Activated naive CD4-positive, alpha-beta T cell (primary cell): ENCODE measurements around the gene DNAJB8.
A peak's percentile ranks its signal among the peaks of the same experiment; 100 is the strongest.

Experiments used
- DNase-seq, 4 experiments: peaks; one replicate each; lab custom pipeline; 2025; lab: John Stamatoyannopoulos, UW

Gene DNAJB8

DNA sequence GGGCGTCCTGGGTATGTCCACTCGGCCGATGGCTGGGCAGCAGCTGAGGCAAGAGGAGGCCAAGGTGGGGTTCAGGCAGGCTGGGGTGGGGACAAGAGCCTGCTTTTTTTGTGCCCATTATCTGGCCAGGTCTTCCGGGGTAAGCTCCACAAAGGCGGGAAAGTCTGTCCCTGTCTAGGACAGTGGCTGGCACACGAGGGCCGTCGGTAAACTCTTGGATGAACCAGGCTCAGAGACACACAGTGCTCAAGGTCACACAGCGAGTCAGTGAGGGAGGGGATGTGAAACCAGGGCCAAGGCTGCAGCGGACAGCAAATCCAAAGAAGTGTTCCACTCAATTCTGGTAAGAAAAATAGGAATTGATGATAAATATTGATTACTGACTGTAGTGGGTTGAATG is 2.9 kb downstream of the DNAJB8 start:
- DNase-seq = no peak

DNA sequence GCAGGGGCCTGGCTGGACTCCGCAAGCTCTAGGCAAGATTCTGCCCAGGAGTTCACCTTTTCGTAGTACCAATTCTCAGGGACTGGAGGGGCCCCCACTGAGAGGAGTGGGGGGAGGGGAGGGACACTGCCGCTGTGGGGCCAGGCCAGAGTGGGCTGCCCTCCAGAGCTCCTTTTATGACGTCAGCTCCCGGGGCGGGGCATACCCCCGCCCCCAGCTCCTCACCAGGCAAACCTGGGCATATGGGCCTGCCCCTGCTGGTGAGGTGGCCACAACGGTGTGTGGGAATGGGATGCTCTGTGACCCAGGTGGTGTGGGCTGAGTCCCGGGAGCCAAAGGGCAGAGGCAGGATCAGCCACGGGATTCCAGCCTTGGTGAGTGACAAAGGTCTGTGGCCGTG is 3.3 kb downstream of the DNAJB8 start:
- no peak for DNase-seq

DNA sequence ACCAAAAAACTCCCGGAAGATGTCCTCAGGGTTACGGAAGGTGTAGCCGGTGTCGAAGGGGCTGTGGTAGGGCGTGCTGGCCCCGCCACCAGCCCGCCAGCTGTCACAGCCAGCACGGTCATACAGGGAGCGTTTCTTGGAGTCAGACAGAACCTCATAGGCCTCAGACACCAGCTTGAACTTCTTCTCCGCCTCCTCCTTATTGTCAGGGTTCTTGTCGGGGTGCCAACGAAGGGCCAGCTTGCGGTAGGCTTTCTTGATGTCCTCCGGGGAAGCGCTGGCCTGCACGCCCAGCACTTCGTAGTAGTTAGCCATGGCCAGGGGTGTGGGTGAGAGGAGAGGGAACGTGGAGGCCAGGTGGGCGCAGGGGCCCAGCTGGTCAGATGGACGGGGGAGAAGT is 3.8 kb downstream of the DNAJB8 start:
- DNase-seq = no peak

DNA sequence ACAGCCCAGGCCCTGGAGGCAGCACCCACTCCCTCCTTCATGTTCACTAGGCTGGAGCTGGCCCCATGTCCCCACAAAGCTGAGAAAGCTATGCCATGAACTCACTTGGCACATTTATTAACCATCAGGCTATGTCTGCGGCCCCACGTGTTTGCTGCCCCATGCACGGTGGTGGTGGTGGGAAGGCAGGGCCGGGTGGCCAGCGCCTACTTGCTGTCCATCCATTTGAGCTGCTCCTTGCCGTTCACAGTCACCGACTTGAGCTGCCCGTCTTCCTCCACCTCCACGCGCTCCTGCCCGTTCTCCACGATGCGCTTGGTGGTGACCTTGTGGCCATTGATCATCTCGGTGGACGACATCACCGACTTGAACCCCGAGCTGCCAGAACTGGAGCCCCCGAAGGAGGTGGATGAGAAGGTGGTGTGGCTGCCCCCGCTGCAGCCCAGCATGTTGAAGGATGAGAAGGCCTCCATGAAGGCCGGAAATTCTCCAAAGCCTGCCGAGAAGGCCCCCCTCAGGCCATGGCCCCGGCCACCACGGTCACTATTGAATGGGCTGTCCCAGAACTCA is 4.3 kb downstream of the DNAJB8 start:
- no peak for DNase-seq

DNA sequence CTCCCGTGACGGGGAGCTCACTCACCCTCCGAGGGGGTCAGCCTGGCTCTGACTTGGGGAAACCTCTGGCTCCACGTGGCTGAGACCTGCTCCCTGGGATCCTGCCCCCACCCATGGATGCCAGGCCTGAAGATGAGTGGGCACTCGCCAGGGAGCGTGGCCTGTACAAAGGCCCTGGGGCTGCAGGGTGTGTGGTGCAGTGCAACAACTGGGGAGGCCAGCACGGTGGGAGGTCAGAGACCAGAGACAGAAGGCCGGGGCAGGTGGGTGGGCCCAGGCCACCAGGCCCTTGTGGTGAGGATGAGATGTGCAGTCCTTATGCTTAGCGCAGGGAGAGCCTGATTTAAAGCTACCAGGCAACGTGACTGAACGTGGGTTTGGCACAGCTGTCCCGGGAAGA is 5.0 kb downstream of the DNAJB8 start:
- DNase-seq = no peak

DNA sequence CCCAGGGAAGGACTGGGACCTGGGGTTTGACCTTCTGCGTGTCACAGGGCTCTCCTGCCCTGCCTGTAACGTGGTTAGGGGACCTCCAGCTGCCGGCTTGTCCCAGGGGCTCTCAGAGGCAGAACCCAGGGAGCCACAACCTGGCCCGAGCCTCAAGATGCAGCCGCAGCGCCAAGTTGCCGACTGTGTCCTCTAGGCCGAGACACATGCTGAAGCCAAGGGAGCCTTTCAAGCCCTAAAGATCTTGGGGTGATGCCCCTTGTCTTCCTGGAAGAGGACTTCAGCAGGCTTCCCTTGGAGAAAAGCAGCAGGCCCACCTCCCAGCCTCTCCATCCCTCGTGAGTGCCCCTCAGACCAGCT is 7.2 kb downstream of the DNAJB8 start:
- no peak for DNase-seq

DNA sequence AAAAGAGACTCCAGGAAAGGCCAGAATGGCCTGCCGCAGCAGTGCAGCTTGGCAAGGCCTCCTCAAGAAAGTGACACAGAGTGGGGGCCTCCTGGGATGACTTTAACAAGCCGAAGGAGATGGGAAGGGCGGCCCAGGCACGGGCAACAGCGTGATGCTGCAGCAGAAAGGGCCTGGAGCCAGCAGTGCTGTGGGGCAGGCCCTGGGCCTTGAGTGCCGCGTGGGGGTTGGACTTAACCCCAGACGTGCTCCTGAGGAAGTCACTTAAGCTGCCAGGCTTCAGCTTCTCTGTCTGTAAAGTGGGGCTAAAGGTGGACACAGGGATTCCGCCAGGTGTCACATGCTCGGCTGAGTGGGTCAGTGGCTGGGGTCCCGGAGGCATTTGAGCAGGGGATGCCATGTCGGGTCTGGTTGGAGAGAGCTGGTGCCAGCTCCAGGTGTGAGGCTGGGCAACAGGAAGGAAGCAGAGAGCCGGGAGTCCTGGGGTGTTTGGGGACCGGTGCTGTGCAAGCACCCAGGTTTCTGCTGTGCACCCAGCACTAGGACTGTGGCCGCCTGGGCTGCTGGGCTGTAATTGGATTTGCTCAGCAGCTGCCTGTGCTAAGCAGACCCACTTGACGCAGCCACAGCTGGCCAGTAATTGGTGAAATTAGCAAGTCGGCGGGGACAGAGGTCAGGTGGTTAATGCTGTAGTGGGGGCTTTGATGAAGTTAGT is 7.8 kb downstream of the DNAJB8 start:
- no peak for DNase-seq

DNA sequence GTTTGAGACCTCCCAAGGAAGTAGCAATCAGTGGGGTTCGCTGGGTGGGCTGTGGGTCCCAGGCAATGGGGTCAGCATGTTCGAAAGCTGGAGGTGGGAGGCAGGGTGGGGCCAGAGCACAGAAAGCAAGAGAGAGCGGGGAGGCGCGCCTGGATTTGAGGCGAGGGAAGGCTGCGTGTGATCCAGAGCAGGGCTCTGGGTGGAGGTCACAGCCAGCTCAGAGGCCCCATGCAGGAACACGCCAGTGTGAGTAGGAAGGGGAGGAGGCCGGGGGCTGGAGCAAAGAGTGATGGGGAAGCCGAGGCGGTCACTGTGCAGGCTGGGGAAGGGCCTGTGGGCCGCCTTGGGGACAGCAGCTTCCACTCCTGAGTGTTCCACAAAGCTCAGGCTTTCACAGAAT is 8.8 kb downstream of the DNAJB8 start:
- no peak for DNase-seq

DNA sequence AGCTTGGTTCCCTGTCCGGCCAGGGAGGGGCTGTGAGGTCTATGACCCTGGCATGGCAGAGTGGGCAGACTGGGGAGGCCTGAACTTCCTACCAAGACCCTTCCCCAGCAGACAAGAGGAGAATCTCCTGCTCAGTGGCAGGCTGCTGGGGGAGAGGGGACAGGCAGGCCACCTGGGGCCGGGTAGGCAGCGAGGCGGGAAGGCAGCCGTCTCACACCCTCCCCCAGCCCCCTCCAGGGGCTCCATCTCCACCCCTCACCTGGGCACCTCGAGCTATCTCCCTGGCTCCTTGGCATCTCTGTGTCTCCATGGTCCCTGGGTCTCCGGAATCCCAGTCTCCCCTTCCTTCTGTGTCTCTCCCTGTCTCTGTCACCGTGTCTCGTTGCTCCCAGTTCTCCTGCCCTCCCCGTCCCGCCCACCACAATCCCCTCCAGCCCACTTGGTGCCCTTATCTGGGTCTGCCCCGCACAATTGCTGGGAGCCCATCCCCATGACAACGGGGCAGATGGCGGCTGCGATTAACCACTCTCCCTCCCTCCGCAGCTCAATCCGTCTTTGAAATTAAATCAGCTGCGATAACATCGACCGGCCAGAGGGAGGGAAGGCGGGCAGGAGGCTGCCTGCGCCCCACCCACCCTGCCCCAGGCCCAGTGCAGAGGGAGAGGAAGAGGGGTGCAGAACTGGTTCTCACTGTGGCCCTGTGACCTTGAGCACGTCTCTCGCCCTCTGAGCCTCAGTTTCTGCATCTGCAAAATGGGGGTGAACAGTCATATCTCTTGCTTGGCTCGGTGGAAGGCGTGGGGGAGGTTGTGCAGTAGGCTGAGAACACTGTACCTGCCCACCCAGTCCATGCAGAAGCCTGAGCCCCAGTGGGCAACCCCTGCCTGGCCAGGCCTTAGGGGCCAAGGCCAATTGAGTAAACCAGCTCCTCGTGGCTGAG is 9.6 kb downstream of the DNAJB8 start:
- DNase-seq = no peak

DNA sequence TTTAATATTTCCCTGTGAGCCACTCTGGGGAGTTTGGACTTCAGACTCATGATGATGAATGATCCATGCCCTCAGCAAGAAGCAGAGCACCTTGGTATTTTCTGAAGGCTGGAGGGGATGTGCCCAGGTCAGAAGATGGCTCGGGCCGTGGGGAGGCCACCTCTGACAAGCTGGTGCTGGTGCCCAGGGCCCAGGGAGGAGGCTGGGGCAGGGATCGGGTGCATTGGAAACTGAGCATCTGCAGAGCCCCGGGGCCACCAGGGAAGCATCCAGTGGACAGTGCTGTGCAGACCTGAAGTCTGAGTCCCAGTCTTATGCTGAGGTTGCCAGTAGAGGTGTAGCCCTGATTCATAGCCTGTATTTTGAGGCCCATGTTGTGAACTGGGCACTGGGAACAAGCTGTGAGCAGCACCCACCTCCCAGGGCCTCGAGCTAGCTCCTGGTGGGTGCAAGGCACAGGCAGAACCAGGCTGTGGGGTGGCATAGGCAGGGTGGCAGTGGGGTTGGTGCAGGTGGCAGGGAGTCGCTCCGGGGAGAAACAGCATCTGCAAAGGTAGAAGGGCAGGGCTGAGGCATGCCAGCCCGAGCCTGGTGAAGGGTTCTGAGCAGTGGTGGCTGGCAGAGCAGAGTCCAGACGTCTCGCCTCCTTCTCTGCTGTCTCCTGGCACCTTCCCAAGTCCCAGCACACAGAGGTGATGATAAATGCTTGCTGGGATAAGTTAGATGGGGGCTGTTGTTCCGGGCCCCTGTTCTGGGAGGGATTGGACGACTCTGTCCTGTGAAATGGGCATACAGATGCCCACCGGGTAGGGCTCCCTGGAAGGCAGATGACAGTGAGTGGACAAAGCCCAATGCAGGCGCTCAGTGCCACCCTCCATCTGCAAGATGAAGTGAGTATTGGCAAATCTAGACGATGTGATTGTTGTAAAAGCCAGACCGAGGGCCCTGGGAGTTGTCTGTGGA is 10.6 kb downstream of the DNAJB8 start:
- DNase-seq = no peak

DNA sequence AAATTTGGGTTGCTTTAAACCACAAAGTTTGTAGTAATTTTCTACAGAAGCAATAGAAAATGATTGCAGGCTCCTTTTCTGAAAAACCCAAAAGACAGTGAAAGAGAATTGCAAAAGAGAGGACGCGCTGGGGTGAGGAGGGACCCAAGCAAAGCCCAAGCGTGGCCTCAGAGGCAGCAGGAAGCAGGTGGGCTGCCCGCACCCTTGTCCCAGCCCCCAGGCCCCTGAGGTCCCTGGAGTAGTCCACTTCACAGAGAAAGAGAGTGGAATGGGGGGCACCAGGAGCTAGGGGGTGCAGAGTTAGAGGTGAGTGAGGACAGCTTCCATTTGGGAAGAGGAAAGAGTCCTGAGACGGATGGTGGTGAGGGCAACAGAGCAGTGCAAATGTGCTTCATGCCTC is 11.6 kb downstream of the DNAJB8 start:
- DNase-seq = no peak

DNA sequence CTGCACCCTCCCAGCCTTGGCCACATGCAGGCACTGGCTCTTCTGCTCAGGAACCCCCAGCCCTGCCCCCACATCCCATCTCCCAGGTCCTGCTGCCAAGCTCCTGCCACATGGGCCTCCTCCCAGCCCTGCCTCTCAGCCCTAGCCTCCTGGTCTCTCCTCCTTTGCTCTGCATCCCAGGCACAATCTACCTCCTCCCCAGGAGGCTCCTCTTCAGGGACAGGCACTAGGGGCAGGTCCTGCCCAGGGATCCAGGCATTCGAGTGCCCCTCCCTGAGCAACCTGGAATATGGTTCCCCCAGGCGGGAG is 12.4 kb downstream of the DNAJB8 start:
- no peak for DNase-seq

DNA sequence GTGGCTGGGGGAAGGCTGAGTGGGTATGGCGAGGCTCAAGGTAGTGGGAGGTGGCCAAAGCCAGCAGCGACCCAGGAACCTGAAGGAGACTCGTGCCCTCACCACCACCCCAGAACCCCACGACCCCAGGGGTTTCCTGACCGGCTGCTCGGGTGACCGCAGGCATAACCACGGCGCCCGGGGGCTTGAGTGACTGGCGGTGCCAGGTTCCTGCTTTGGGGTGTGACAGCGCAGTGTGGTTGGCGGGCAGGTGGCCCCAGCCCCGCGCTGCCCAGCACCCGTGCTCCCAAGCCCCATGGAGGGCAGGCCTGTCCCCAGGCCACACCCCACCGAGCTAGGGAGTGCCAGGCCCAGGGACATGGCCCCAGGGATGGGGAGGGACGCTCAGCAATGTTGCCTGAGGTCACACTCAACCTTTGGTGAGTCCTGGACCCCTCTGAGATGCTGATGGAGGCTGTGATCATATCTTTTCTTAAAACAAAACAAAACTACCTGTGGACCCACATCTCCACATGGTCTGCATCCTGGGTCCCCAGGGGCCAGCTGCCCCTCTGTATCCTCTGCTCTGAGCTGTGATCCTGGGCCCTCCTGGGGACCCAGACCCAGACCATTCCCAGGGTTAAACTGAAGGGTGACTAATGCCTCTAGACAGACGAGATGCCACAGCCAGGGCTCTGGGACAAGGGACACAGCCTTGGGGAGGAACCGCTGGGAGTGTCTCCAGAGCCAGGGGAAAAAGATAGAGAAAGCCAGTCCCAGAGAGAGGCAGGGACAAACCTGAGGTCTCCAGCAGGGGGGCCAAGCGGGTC is 13.0 kb downstream of the DNAJB8 start:
- no peak for DNase-seq

DNA sequence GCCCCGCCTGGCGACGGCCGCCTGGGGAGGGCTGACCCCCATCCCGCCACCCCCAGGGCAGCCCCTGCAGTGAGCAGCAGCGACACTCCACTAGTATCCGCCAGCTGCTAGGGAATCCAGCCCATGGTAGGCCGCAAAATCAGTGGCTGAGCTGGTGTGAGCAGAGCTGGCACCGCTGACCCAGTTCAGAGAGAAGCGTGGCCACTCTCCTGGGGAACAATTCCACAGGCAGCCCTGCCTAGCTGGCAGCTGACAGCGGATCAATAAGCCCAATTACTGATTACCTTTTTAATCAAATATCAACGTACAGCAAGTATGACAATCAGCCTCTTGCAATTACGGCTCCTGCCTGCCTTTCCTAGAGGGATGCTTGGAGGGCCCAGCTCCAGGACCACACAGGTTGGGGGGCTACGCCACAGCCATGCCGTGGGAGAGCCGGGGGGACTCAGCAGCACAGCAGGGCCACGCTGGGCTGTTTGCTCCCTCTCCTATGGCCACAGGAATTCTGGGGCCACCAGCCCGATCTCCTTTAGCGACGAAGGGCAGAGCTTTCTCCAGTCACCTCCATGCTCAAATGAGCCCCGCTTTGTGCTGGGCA is 13.9 kb downstream of the DNAJB8 start:
- DNase-seq = no peak

DNA sequence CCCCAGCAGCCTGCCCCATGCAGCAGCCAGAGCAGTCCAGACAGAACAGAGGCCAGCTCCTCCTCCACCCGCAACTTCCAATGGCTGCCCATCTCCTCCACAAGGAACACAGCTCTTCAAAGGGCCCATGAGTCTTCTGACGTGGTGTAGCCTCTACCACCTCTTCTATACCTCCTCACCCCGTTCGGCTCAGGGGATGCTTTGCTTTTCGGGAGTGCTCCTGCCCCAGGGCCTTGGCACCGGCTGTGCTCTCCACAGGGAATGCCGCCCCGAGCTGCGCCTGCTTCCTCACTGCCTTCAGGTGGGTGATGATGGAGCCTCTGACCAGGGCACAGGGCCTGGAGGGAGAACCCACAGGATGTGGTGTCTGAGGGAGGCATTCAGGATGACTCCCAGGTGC is 14.6 kb downstream of the DNAJB8 start:
- no peak for DNase-seq

DNA sequence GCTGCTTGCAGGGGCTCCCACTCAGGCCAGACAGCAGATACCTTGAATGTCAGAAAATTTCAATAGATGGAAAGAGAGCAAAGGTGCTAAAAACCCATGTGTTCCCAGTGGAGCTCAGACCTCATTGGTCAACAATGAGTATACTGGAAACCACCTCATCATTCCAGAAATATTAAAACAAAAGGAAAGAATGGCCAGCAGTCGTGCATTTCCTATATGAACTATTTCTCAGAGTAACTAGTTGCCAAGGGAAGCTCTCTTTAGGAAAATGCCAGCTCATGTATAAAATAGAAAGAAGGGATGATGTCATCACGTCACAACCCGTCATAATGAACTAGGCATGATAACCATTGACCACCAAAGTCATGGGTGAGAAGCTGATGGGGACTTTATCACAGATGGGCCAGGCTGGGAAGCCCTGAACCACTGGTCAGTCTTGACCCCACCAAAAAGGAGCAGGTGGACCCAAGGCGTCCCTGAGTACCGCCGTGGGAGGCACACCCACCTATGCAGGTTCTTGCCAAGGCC is 17.5 kb downstream of the DNAJB8 start:
- DNase-seq = no peak

DNA sequence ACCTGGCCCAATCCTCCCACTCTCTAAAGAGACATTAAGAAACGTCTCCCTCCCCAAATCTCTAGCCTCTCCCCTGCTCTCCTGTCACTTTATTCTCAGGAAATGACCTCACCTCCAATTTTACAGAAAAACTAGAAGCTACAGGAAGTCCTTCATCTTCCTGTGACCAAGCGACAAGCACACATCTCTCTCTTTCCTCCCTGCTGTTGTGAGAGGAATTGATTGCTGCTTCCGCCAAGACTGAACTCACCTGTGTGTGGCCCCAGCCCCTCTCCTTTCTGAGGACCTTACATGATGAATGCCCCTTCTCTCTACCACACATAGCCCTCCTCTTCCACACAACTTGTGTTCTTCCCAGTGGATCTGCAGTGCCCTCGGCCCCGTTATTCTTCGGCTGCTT is 18.2 kb downstream of the DNAJB8 start:
- peak in 1 of 4 experiments; percentile 11 for DNase-seq

DNA sequence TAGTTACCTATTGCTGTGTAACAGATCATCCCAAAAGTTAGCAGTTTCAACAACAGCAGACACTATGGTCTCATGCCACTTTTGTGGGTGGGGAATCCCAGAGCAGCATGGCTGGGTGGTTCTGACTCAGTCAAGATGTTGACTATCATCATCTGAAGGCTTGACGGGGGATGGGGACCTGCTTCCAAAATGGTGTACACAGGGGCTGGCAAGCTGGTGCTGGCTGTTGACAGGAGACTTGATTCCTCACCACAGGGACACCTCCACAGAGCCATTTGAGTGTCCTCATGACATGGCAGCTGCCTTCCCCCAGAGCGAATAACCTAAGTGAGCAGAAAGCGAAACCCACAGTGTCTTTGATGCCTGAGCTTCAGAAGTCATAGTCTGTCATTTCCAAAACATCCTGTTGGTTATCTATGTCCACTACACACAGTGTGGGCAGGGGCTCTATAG is 19.1 kb downstream of the DNAJB8 start:
- DNase-seq = no peak

DNA sequence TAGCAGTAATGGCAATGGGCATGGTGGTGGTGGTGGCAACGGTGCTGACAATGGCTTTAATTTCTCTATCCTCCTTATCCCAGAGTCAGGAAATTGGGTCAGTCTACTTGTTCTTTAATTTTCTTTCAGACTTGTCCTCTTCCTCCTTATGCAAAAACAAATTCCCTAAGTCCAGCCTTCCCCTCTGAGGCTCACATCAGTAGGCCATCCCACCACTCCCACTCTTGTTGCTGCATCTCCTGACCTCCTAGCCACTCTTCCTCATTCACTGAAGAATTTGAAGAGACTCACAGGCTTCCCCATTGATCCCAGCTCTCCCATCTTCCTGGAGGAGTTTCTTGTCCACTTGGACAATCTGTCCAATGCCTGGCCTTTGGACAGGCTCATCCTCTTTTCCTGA is 19.9 kb downstream of the DNAJB8 start:
- DNase-seq = no peak

DNA sequence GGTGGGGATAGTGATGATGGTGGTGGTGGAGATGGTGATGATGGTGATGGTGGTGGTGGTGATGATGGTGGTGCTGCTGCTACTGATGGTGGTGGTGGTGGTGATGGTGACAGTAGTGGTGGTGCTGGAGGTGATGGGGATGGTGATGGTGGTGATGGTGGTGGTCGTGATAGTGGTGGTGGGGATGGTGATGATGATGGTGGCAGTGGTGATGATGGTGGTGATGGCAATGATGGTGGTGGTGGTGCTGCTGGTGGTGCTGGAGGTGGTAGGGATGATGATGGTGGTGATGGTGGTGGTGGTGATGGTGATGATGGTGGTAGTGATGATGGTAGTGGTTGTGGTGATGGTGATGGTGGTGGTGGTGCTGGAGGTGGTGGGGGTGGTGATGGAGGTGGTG is 21.3 kb downstream of the DNAJB8 start:
- DNase-seq = no peak

DNA sequence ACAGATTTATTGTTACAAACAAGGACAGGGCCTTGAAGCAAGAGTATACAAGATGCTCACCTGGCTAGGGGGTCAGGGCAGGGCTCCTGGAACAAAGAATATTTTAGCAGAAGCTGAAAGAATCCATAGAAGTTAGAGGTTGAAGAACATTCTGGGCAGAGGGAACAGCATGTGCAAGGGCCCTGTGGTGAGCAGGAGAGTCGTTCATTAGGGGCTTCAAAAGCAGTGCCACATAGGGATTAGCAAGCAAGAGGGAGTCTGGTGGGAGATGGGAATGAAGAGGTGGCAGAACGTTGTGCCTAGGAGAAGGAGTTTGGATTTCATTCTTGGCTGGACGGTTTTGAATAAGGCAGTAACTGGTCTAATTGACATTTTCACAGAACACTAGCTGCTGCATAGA is 22.9 kb downstream of the DNAJB8 start:
- DNase-seq = no peak
